ENCODE data around the gene HIF1A. TPM values are rescaled to one million over a fixed set of nuclear protein-coding genes. Genes with fewer than 3 reads are reported as not detected.
"Not testable (repeated sequence)": the region's sequence is repeated elsewhere in the genome, so short reads cannot be mapped to it uniquely, and the experiment has no call there.

The HIF1A gene
- total RNA-seq, 1 donor from 2014 or later = 124 TPM

DNA sequence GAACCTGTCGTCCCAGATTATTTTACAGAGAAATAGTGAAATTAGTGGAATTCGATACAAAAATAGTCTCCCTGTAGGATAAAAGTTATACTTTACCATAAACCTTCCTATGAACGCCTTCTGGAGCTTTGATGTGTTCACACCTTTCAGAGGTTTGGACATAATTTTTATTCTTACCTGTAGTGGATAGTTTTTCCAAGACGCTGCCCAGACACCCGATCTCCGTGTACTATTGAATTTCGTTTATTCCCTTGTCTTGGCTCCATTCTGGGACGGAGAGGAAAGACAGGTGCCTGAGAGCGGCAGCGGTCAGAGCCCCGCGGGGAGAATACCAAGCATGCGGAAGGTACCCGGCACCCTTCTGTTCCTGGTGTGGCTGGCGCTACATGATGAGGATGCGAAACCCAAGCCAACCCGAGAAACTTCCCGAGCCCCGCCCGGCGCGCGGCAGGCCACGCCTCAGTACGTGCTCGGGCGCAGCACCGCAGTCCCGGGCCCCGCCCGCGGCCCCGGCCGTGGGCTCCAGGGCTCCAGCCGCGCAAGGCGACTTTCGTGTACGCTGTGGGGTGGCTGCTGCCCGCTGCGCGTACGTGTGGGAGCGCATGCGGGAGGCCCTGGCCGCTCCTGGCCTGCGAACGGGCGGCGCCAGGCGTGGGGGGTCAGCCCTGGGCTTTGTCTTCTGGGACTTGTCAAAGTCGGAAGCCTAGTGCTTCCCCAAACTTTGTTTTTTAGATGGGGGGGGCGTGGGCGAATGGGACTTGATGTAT lies 55.6 kb downstream of the HIF1A start:
- Mint-ChIP-seq H3K9me3 (no peaks in the 10 kb centered on the region), H3K4me3 (peak overlapping the region; percentile 61), H3K36me3 (peaks cover 15% of the 10 kb centered on the region), H3K27me3 (ENCODE audit: low read depth) (no peaks in the 10 kb centered on the region), H3K4me1 (peaks cover 7% of the 10 kb centered on the region), H3K27ac (peak overlapping the region; percentile 77)
- peak in 1 of 2 experiments; percentile 43 for DNase-seq (ENCODE audit: low spot score in 2 of 2, unreplicated experiment in 2 of 2)
- TF ChIP-seq, protein P1, sequence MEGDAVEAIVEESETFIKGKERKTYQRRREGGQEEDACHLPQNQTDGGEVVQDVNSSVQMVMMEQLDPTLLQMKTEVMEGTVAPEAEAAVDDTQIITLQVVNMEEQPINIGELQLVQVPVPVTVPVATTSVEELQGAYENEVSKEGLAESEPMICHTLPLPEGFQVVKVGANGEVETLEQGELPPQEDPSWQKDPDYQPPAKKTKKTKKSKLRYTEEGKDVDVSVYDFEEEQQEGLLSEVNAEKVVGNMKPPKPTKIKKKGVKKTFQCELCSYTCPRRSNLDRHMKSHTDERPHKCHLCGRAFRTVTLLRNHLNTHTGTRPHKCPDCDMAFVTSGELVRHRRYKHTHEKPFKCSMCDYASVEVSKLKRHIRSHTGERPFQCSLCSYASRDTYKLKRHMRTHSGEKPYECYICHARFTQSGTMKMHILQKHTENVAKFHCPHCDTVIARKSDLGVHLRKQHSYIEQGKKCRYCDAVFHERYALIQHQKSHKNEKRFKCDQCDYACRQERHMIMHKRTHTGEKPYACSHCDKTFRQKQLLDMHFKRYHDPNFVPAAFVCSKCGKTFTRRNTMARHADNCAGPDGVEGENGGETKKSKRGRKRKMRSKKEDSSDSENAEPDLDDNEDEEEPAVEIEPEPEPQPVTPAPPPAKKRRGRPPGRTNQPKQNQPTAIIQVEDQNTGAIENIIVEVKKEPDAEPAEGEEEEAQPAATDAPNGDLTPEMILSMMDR (IDR thresholded peaks at IDR 0.05; ENCODE audit: unreplicated experiment) = no peak

DNA sequence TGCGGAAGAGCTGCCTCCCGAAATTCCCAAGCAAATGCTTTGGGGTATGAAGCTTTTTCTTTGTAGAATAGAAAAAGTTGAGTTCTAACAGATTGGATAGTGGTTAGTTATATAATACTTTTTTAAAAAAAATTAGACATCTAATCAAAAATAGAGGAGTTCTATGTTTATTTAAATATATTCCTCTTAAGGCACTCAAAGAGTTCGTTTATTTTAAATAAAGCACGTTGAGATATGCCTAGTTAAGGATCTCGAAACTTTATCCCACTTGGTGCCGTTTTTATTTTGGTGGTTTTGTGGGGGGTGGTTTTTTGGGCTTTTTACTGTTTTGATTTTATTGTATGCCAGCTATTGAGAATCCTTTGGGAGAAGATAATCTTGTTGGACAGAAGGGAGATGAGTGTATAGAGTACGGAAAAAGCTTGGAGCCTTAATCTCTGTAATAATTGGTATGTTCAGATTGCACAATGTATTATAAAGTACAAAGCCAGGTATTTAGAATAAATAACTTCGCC lies 56.2 kb downstream of the HIF1A start:
- TF ChIP-seq, protein P1 (IDR thresholded peaks at IDR 0.05; ENCODE audit: unreplicated experiment) = no peak
- H3K27ac Mint-ChIP-seq = peak overlapping the region; percentile 89
- no peaks in the 10 kb centered on the region for H3K9me3 Mint-ChIP-seq
- H3K4me1 Mint-ChIP-seq = peaks cover 7% of the 10 kb centered on the region
- H3K36me3 Mint-ChIP-seq = peaks cover 14% of the 10 kb centered on the region
- H3K27me3 Mint-ChIP-seq (ENCODE audit: low read depth) = no peaks in the 10 kb centered on the region
- DNase-seq (ENCODE audit: low spot score in 2 of 2, unreplicated experiment in 2 of 2) = no peak
- peak overlapping the region; percentile 39 for H3K4me3 Mint-ChIP-seq

DNA sequence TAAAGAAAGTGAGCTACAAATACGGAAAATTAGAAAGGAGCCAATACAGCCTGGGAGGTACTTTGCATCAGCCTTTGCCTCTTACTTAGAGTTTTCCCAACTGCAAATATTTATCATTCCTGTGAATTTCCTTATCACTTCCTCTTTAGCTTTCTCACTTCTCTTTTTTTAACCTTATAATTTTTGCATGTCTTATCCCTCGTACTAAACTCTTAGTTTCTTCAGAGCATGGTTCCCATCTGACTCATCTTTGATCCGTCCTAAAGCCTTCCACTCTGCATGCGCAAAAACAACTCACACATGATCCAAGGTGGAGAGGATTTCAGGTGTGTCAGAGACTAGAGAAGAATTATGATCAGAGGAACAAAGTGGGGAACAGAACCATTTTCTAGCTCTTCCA lies 57.3 kb downstream of the HIF1A start:
- H3K9me3 Mint-ChIP-seq = no peaks in the 10 kb centered on the region
- H3K4me1 Mint-ChIP-seq = peaks cover 10% of the 10 kb centered on the region
- DNase-seq (ENCODE audit: low spot score in 2 of 2, unreplicated experiment in 2 of 2) = no peak
- TF ChIP-seq, protein P1 (IDR thresholded peaks at IDR 0.05; ENCODE audit: unreplicated experiment) = no peak
- H3K36me3 Mint-ChIP-seq = peaks cover 7% of the 10 kb centered on the region
- peak overlapping the region; percentile 21 for H3K27ac Mint-ChIP-seq
- H3K4me3 Mint-ChIP-seq = no peak overlapping the region
- no peaks in the 10 kb centered on the region for H3K27me3 Mint-ChIP-seq (ENCODE audit: low read depth)

DNA sequence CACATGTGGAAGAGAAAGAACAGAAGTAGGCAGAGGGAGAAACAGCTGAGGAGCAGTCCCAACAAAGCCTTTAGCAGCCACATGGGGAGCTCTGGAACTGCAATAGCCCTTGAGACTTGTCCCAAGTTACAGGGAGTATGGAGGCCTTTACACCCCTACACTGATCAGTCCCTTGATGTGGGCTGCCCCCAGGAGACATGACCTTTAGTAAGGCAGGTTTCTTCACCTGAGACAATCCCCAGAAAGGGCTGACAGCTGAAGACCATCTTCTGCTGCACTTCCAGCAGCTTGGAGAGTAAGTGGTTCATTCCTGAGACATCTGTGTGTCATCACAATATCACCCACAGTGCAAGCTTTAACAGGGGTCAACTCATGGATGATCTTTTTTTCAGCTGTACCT lies 58.3 kb downstream of the HIF1A start:
- Mint-ChIP-seq H3K27me3 (ENCODE audit: low read depth) (no peaks in the 10 kb centered on the region), H3K4me3 (no peak overlapping the region), H3K27ac (no peak overlapping the region), H3K4me1 (peaks cover 10% of the 10 kb centered on the region), H3K36me3 (peaks cover 2% of the 10 kb centered on the region), H3K9me3 (no peaks in the 10 kb centered on the region)
- TF ChIP-seq, protein P1 (IDR thresholded peaks at IDR 0.05; ENCODE audit: unreplicated experiment) = no peak
- no peak for DNase-seq (ENCODE audit: low spot score in 2 of 2, unreplicated experiment in 2 of 2)

DNA sequence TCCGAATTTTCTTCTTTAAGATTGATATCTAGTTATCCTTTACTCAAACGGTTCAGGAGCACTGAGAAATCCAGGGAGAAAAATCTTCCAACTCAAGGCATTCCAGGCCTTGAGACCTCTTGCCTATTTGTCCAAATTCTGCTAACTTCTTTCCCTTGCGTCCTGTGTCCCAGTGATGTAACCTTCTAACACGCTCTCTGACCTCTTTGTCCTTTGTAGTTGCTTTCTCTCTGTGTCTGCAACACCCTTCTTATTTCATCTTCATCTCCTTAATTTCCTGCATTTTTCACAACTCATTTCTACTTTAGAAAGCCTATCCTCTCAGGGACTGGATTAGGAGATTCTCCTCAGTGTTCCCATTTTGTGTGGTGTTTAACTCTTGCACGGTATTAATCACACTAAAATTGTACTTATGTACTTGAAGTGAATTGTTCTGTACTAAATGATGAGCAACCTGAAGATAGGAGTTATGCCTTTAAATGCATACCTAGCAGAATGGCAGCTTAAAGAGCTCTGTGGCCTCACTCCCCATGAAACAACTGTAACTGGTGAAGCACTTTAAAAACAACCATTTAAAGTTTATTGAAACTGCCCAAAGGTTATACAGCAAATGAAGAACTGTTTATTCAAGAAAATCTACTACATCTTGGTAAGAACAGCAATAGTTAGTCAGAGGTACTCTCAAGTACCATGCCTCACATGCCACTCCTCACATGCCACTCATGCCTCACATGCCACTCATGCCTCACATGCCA lies 59.5 kb downstream of the HIF1A start:
- no peak for DNase-seq (ENCODE audit: low spot score in 2 of 2, unreplicated experiment in 2 of 2)
- Mint-ChIP-seq H3K27ac (peak overlapping the region; percentile 6), H3K9me3 (no peaks in the 10 kb centered on the region), H3K27me3 (ENCODE audit: low read depth) (no peaks in the 10 kb centered on the region), H3K36me3 (peaks cover 2% of the 10 kb centered on the region), H3K4me1 (peaks cover 10% of the 10 kb centered on the region), H3K4me3 (no peak overlapping the region)
- TF ChIP-seq, protein P1 (IDR thresholded peaks at IDR 0.05; ENCODE audit: unreplicated experiment) = no peak

DNA sequence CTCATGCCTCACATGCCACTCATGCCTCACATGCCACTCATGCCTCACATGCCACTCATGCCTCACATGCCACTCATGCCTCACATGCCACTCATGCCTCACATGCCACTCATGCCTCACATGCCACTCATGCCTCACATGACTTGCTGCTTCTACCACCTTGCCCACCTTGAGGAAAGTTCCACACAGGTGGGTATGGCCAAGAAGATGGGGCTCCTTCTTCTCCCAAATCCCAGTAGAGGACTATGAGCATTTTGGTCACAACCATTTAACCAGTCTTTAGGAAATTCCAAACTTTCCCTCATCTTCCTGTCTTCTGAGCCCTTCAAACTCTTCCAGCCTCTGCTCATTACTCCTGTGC lies 60.0 kb downstream of the HIF1A start:
- not testable (repeated sequence) for H3K36me3 Mint-ChIP-seq; H3K27me3 Mint-ChIP-seq (ENCODE audit: low read depth); H3K9me3 Mint-ChIP-seq; H3K4me1 Mint-ChIP-seq; H3K27ac Mint-ChIP-seq; H3K4me3 Mint-ChIP-seq; DNase-seq (ENCODE audit: low spot score in 2 of 2, unreplicated experiment in 2 of 2)

Data from mesothelial cell of epicardium (in vitro differentiated cells).